GM12801 (cell line): ENCODE measurements around the gene CUL7.

ENCODE experiments used
- CTCF ChIP-seq: IDR thresholded peaks from one replicate; pipeline ENCODE4 v1.5.1; 2011; ENCODE audit warnings: control low read depth; ENCODE audit not compliant: insufficient read length; ENCODE audit errors: extremely low read depth

CUL7 gene

GRCh38 chr6:43032326-43032725 is 21.3 kb downstream of the CUL7 start:
- no peak for TF ChIP-seq CTCF

GRCh38 chr6:43029120-43029519 is 24.5 kb downstream of the CUL7 start:
- TF ChIP-seq CTCF = no peak

GRCh38 chr6:43026365-43026764 is 27.3 kb downstream of the CUL7 start:
- TF ChIP-seq CTCF = no peak

- TF ChIP-seq CTCF = no peak
Observed at GRCh38 chr6:43024436-43024835, 29.2 kb downstream of the CUL7 start.

- TF ChIP-seq CTCF = no peak
Observed at GRCh38 chr6:43021270-43022047, 32.2 kb downstream of the CUL7 start, which contains the start of gene RRP36. Gene RRP36 (plus strand): TSS chr6:43021623. CDS start chr6:43021655, 32 bp downstream.

- TF ChIP-seq CTCF = no peak
Observed at GRCh38 chr6:43020847-43021246, 32.8 kb downstream of the CUL7 start.

- no peak for TF ChIP-seq CTCF
Observed at GRCh38 chr6:43020052-43020705, 33.5 kb downstream of the CUL7 start.
